Inferior parietal cortex (tissue), 1 donor: ENCODE measurements around the gene LAMC2.
"Not testable (repeated sequence)": the region's sequence is repeated elsewhere in the genome, so short reads cannot be mapped to it uniquely, and the experiment has no call there.

Experiments used
- DNase-seq: peaks from one replicate; pipeline ENCODE4 v3.0.0-alpha.2; 2016; ENCODE audit errors: extremely low spot score

Gene LAMC2

DNA sequence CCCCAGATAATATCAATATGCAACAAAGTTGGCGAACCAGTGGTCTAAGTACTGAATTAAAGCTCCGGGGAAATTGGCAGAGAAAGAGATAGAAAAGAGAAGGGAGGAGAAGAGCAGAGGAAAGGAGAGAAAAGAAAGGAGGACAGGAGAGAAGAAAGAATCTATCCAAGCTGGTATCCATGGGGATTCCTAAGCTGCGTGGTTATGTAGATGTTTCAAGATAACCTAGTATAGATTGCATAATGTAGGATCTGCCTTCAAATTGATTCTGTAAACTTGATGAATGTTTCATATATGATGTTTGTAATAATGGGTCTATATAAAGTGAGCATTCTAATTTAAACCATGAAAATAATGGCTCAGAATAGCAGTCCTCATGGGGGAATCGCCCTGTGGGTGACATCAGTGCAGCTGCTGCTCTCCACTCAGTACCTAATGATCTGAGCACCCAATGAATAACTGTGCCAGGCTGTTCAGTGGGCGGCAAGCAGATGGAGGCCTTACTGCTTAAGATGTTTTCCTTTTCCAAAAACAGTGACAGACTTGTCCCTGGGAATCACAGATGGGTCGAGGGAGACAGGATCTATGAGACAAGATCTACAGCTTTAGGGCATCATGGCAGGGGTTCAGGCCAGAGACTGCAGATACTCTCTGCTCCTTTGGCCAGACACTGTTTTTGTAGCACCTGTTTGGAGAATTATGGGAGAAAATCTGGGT lies 78.0 kb downstream of the LAMC2 start:
- no peak for DNase-seq

DNA sequence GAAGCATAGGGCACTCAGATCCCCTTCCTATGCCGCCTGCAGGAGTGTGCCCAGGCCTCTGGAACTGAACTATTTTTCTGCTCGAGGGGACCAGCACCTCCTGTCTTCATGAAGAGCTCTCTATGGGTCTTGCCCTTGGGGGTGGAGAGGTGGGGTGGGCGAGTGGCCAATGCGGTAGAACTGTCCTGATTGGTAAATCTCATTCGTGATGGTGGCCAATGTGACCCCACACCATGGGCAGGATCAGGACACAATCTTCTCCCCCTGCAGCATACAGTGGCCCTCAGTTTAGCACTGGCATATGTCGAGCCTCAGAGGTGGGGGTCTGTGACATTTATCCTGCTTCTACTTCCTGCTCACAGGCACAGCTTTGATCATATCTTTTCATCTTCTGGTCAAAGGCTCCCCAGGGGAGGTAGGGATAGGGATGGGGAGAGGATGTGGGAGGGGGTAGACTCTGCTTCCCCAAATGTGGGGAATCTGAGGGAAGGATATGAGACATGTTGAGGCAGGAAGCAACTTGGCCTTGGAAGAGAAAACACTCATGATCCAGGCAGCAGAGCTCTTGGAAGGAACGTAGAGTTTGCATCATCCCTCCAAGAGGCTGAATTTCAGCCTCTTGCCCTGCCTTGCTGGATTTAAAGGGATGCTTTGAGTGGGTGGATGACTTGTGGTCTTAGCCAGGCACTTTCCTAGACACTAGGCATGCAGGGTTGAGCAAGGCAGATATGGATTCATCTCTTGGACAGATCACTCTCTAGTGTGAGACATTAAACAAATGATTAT lies 81.8 kb downstream of the LAMC2 start:
- no peak for DNase-seq

DNA sequence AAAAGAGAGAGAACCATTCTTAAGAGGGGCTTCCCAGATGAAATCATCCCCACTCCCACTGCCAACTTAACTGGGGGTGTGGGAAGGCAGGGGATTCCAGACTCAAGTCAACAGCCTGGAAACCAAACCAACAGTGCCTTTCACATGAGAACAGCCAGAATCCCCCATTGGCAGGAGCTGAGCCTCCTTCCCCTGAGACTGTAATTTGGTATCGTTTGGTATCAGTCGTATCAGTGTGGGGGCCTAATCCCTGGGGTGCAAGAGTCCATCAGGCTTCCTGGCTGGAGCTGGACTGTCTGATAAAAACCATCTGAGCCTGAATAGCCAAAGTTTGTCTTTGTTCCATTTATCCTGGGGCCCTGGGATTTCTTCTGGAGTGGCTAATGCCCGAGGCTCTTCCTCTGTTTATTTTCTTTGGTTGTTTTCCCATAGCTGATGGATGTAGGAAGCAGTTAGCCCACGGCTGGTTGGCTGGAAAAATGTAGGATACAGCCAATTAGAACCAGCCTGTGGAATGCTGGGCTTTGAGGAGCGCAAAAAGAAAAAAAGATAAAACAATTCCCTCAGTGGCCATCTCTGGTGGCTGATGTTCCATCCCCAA lies 84.6 kb downstream of the LAMC2 start:
- DNase-seq = no peak

DNA sequence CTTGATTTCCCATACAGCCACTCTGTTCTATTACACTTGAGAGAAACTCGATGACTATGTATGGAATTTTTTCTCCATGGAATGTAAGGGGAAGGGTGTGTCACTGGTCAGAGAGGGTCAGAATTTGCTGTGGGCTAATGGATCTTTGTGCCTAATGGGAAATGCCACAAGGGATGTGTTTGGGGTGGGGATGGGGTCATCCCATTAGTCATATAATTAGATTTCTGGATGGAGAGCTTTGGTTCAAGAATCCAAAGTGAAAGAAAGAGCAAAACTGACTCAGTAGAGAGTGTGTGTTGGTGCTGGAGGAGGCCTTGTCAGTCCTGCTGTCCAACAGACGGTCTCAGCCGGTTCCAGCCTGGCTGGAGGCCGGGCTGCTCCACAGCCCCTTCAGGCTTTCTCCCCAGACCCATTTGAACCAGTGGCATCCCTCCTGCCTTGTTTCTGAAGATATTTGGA lies 86.4 kb downstream of the LAMC2 start:
- no peak for DNase-seq

DNA sequence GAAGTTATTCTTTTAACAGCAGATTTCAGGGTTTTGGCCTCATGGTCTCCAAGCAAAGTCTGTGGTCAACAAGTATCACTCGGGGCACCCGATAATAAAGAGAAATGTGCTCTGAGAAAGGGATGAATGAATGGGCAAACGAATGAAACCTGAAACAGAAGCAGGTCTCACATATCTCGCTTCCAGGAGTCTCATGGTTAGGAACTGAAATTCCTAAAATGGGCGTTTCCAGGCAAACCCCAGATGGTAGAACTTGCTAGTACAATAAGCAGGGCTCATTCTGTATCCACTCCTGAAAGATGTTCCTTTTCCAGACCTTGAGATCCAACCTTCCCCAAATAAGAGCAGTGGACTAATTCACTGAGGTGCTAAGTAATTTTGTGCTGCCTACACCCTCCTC lies 87.2 kb downstream of the LAMC2 start:
- no peak for DNase-seq

DNA sequence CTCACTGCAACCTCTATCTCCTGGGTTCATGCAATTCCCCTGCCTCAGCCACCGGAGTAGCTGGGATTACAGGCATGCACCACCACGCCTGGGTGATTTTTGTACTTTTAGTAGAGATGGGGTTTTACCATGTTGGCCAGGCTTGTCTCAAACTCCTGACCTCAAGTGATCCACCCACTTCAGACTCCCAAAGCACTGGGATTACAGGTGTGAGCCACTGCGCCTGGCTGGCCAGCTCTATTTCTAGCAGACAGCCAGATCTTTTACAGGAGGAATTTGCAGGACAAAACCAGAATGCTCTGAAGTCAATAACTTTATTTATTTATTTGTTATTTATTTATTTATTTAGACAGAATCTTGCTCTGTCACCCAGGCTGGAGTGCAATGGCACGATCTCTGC lies 87.9 kb downstream of the LAMC2 start:
- DNase-seq = not testable (repeated sequence)

DNA sequence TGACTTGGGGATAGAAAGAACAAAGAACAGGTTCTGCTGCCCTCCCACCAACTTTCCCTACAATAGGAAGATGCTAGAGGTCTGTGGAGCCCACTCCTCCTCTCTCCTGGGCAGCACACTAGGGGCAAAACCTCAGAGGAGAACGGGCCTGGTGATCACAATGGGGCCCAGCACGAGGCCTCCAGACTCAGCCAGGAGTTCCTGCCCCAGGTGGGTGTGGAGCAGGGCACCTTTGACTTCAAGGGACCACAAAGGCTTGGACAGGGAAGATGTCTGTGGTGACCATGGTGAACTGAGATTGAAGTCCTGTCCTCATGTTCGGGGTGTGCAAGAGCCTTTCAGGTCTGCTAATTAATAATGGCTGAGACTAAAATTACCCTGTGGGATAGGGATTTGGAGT lies 88.8 kb downstream of the LAMC2 start:
- DNase-seq = no peak

DNA sequence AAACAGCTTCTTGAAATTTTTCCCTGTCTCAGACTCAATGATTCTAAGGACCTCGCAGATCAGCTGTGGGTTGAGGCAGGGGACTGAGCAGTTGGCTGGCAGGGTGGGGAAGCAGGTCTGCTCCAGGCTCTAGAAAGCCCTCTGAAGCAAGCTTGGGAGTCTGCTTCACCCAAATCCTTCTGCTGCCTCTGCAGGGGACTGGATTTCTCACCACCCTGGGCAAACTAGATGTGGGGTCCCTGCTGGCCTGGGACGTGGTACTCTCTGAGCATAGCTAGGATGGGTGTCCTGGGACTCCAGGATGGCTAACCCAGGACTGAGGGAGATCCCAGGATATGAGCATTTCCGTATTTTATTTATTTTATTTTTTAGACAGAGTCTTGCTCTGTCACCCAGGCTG lies 89.3 kb downstream of the LAMC2 start:
- no peak for DNase-seq

DNA sequence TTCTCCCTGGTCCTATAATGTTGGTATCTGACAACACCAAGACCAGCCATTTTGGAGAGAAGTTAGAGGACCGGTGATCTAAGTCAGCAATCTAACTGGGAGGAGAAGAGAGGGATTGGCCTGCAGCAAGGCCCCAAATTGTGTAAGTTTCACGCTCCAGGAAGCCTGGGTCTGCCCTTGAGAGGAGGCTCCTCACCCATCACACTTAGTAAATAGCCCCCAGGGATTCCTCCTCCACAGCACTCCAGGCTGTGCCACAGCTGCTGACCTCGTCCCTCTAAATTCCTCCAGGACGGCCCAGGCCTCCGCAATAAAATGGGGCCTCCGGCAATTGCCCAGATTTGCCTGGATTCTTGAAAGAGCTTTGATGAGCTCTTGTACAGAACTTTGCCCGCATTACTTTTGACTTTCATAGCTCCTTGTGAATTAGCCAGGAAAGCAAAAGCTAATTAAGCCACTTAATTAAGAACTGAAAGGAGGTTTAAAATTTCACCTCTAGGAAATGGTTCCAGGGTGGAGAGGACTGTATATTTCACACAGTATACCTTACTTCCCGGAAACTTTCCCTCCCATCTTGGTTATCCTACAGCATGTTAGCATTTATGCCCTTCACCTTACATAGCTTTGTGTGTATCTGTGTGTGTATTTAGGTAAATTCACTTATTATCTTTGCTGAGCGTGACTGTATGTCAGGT lies 90.5 kb downstream of the LAMC2 start:
- DNase-seq = no peak

DNA sequence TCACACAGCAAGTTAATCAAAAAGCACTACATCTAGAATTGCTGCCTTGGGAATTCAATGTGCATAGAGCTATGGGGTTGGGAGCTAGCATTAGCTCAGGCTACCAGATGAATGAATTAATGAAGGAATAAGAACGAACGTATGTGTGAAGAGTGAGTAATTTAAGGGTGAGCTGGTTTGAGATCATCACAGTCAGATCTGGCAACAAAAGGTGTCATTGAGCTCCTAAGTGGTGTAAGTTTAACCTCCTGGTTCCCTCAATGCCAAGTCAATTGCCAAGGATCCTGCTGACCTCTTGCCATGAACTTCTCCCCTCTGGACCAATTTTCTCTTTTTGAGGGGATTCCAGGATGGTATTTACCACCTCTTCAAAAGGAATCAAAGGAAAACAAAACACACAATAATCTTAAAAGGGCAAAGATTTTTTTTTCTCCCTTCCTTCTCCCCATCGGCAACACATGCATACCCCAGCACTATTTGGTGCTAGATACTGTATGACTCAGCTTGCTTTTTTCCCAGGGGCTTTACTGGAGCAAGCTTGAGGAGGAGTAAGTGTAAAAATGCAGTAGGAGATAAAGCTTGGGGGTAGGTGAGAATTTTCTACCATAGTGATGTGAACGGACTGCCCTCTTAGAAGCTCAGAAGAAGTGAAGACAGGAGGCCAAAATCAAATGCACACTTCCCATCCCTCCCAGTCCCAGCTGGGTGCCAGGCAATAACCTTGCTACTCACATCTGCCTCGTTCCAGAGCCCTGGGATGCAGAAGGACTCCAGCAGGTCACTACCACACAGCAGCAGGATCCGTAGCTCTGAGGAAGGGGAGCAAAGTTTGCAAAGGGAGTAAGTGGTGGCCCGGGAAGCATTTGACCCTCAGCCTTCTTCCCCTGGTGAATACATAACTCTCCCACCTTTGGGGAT lies 92.0 kb downstream of the LAMC2 start:
- no peak for DNase-seq

DNA sequence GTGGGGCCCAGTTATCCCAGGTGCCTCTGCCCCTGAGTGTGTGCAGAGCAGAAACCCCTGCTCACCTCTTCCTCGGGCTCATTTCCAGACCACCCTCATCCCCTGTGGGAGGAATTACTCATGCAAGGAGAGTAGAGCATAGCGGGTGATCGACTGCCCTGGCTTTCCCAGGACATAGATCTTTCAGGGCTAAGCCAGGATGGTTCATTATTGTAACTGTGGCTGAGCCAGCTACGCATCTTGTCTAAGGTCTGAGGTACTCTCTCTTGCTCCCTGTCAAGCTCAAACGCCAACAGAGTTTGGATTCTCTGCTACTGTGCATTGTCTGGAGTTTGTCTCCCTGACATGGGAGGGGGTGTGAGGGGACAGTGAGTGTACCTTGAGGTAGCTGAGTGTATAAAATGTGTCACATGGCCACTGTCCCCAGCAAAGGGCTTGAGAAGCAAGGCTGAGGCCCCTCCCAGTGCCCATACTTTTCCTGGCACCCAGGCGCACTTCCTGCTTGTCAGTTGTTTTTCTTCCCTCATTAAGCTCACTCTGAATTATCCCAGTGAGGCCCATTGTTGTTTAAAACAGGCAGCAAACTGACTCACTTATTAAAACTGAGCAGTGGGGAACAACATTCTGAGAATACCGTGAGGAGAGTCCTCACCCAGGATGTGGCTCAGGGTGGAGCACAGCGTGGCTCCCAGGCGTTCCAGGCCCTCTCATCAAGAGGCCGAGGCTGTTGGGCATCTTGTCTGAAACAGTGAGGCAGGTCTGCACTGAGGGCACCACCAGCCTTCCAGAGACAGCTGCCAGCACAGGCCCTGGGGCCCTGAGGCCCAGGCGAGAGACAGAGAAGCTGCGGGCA lies 92.9 kb downstream of the LAMC2 start:
- DNase-seq = no peak

DNA sequence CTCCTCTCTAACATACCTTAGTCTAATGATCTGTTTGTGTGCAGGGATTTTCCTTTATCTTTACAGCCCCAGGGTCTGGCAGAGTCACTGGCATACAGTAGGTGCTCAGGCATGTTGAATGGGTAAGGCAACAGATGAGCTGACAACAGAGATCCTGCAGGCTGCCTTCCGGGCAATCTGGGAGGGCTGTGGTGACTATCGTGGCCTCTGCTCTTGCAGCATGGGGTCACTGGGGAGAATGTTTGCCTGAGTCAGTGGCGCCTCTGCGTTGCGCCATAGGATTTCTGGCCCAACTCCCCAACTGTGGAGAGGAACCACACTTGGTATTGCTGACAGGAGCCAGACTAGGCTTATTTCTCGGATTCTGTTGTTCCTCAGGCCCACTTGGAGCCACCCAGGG lies 93.8 kb downstream of the LAMC2 start:
- no peak for DNase-seq

DNA sequence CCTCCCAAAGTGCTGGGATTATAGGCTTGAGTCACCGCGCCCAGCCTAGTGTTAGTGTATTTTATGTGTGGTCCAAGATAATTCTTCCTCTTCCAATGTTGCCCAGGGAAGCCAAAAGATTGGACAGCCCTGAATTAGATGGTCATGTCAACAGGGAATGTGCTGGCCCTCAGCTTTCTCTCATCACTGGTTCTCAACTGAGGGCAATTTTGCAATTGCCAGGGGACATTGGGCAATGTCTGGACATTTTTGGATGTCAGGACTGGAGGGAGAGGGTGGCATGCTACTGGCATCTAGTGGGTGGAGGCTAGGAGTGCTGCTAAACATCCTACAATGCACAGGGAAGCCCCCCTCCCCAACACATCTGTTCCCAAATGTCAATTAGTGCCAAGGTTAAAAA lies 95.0 kb downstream of the LAMC2 start:
- no peak for DNase-seq

DNA sequence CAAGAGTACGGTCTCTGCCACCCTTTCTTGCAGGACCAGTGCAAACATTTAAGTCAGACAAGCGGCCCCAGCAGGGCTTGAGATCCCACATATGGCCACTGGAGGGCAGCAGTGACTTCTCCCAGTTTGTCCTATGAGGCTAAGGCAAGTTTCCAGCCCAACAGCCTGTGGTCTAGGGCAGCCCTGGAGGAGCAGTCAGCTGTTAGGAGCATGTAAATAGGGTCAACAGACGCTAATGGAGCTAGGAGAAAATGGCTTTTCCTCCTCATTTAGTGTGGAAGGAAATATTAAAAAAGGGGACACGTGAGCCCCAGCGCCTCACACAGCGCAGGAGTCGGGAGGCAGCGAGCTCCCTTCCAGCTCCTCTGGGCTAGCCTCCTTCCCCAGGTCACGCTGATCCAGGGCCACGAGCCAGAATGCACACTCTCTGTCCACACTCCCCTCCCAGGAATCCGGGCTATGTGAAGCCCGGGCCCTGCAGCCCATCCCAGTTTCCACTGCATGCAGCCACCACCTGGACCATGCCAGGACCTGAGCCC lies 95.6 kb downstream of the LAMC2 start:
- peak; percentile 94 for DNase-seq

DNA sequence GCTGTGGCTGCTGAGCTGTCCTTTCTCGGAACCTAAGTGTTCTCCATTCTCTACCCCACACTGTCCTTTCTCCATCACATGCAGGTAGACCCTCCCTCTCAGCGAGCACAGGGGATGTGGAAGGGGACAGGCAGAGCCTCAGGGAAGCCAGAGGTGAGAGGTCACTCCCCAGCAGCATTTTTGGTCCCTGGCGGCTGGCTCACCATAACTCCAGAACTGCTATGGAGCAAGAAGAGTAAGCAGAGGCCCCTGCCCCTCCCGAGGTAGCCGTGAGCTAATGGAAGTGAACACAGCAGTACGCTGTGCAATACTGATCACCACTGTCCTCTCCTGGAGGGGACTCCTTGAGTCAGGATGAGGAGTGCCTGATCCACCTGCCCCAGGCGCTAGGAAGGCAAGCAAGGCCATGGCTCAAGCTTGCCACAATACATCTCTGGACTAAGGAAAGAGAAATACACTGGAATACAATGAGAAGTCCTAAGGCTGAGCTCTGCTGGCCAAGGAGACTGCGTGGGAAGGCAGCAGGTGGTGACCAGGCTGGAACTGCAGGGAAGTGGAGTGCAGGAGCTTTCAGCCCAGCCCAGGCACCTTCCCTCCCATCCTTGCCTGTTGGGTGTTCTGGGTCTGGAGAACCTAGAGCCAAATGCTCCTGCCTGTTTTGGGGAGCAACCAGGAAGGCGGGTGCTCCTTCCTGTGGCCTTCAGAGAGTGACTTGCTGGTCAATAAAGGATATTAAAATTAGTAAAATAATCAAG lies 96.2 kb downstream of the LAMC2 start:
- no peak for DNase-seq

DNA sequence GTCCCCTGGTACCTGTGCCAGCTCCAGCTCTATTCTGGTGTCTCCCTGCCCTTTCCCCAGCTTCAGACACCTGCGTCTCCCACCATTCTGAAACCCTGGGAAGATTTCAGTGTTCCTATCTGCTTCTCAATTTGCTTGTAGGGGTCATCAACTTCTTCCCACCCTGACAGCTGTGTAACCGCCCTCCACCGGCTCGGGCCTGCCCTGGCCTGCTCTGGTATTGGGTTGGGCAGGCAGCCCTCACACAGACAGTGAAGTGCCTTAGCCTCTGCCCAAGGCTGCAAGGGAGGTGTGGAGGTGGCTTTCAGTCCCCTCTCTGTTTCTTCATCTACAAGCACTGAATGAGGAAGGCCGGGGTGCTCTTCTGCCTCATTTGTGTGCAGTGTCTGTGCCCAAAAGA lies 97.2 kb downstream of the LAMC2 start:
- DNase-seq = no peak

DNA sequence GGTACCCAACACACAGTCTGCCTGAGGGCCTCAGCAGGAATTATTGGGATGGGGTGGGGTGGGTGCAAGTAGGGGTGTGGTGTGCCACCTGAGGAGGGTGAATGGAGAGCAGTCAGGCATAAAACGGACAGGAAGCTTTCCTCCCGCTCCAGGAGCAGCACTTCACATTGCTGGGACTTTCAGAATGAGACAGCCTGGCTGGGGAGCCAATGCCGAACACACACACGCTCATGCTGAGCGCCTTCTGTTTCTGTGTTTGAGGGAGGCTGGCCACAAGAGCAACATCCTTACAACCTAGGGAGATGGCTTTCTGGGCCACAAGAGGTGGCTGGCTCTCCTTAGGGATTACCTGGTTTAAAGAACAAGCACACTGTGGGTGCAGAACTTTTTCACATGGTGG lies 98.0 kb downstream of the LAMC2 start:
- DNase-seq = no peak

DNA sequence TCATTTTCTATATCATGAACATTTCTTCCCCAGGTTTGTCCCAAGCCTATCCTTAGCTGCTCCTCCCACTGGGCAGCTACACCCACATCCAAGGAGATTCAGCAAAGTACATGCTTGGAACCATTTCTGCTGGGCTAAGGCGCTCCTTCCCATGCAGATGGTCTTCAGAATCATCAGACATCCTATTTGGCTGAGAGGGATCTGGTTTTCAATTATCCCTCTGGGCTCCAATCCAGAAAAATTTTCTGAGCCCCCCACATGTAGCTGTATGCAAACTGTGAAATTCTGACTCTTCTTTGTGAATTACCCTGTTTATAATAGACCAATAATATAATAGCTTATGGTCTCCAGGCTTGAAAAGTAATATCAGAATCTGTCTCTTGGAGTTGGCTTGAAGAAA lies 99.2 kb downstream of the LAMC2 start:
- DNase-seq = no peak

DNA sequence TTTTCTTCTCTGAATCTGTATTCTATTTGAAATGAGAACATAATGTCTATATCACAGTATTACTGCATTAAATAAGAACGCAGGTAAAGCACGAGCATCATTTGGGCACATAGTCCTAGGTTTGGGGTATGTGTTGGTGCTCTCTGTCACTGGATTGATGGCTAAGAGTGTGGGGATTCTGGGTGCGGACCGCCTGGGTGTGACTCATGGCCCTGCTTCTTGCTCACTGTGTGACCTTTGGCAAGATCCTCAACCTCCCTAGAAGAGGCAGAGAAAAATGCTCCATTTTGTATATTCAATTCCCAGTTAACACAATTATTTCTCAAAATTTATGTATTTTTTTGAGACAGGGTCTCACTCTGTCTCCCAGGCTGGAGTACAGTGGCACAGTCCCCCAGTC lies 99.7 kb downstream of the LAMC2 start:
- DNase-seq = no peak
